Embryonic facial prominence (tissue), 1 donor: Measurements from ENCODE around the gene BLM.

Experiments
- DNase-seq: peaks from one replicate; pipeline ENCODE4 v3.0.0-alpha.2; 2016; ENCODE audit errors: extremely low spot score

BLM gene

GRCh38 chr15:90691982-90692773, 25.0 kb upstream of the BLM start:
- no peak for DNase-seq

- DNase-seq: no peak
Measured at GRCh38 chr15:90694987-90695386, 22.2 kb upstream of the BLM start.

- DNase-seq: no peak
Measured at GRCh38 chr15:90697175-90697574, 20.0 kb upstream of the BLM start.

DNA sequence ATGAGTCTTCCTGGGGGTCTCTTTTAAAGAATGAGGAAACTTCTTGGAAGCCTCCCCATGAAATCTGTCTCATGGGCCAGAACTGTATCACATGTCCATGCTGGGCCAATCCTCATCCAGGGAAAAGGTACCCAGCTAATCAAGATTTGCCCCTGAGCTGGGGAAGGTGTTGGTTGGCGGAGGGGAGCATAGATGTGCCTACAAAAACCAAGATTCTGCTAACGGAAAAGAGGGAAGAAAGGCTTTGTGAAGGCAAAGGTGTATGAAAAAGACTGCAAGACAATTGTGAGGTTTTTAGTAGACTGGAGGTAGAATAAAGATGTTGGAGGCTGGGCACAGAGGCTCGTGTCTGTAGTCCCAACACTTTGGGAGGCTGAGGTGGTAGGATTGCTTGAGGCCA, 18.5 kb upstream of the BLM start:
- no peak for DNase-seq

DNA sequence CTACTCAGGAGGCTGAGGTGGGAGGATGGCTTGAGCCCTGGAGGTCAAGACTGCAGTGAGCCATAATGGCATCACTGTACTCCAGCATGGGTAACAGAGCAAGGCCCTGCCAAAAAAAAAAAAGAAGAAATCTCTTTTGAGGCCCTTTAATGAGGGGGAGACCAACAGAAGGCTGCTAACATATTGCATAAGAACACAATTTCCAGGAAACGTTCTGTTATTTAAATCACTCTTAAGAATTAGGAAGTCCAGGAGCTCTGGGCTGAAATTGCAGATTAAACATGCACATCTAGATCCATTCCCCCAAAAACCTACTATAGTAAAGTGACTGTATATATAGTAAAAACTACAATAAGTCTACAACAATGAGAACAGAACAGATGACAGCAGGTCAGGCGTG, 16.1 kb upstream of the BLM start:
- no peak for DNase-seq

- no peak for DNase-seq
Measured at GRCh38 chr15:90701880-90702630, 15.1 kb upstream of the BLM start.

DNA sequence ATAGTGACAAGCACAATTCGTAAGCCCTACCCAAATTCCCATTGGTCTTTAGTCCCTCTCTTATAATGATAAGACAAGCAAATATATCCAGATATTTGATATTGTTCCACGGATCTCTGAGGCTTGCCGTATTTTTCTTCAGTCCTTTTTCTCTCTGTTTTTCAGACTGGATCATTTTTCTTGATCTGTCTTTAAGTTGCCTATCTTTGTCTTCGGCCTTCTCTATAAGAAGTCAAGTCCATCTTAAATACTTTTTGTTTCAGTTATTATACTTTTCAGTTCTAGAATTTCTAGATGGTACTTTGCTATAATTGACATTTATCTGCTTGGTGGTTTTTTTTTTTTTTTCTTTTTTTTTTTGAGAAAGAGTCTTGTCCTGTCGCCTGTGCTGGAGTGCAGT, 13.7 kb upstream of the BLM start:
- DNase-seq: no peak

DNA sequence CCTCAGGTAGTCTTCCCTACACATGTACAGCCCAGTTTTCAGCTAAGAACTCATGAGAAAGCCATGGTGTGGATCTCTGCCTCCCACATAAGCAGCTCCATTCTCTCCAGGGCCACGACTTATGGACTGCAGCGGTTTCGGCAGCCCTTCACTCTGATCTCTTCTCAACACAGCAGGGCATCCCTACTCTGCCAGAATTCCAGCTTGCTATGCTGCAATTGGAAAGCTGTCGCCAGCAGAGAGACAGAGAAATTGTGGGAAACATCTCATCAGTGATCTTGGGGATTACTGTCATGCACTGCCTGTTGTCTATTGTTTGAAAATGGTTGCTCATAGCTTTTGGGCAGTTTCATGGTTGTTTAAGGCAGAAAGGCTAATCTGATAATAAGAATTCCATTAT, 11.9 kb upstream of the BLM start:
- no peak for DNase-seq

GRCh38 chr15:90706394-90707327, 10.5 kb upstream of the BLM start:
- DNase-seq: no peak

- no peak for DNase-seq
Measured at GRCh38 chr15:90707489-90707888, 9.7 kb upstream of the BLM start.

DNA sequence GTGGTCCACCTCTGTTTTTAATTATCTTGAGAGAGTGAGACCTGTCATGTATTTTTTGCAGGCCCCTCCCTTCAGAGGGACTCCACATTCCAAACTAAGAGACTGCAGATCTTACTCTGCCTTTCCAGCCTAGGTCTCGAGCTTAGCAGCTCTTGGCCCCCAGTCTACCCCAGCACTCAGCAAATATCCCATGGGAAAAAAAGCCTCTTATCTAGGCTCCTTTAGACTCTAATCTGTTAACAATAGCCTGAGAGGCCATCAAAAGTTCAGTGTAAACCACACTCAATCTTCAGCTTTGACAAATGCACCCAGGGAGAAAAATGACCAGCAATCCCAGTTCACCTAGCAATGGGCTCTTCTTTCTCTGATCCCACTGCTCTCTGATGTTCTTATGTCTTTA, 8.6 kb upstream of the BLM start:
- no peak for DNase-seq

DNA sequence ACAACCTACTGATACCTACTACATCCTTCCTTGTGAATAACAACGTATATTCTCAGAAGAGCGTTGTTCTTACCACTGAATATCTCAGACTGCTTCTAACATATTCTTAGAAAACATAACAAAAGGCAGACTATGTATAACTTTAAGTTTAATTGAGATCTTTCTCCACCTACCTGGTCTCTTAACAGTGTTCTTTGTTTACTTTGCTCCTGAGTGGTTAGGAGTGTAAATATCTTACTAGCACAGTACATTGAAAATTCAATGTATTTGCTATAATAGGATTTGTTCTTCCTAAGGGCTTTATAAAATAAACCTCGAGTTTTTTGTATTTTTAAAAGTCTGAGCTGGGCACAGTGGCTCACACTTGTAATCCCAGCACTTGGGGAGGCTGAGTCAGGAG, 7.9 kb upstream of the BLM start:
- DNase-seq: no peak

DNA sequence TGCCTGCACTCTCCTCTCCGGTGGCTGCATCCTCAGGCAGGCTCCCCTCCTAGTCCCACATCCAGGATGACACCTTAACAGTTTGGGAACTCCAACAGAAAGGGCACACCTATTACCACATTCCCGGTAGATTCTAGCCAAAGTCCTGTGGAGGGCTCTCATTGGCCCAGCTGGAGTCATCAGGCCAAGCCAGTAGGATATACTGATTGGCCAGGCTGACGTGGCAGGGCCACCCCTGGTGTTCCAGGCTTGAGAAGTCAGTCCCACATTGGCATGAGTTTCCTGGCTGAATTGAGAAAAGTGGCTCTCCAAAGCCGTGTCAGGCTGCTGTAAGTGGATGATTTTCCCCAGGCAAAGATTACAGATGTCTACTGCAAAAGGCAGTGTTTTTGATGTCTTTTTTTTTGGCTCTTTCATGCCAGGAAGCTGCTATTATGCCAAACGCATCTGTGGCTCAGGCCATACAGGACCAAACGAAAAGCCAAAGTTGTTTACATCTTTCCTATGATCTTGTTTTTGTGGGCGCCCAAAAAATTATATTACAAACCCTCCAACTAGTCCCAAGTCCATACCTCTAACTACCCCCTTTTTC, 6.6 kb upstream of the BLM start:
- no peak for DNase-seq

GRCh38 chr15:90711418-90711824, 5.7 kb upstream of the BLM start:
- no peak for DNase-seq

DNA sequence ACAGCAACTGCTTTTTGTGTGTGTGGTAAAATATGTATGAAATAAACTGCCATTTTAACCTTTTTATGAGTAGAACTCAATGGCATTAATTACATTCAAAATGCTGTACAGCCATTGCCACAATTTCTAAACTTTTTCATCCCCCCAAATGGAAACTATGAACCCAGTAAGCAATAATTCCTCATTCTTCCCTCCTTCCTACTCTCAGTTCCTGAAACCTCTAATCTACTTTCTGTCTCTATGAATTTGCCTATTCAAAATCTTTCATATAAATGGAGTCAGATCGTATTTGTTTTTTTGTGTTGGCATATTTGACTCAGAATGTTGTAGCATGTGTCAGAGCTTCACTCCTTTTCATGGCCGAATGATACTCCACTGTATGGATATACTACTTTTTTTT, 5.3 kb upstream of the BLM start:
- no peak for DNase-seq

- DNase-seq: no peak
Measured at GRCh38 chr15:90713081-90713480, 4.1 kb upstream of the BLM start.

GRCh38 chr15:90716317-90716975, 700 bp upstream of the BLM start:
- no peak for DNase-seq

- DNase-seq: no peak
Measured at GRCh38 chr15:90718232-90718631, 1.1 kb downstream of the BLM start.

GRCh38 chr15:90720131-90720530, 3.0 kb downstream of the BLM start:
- DNase-seq: no peak

DNA sequence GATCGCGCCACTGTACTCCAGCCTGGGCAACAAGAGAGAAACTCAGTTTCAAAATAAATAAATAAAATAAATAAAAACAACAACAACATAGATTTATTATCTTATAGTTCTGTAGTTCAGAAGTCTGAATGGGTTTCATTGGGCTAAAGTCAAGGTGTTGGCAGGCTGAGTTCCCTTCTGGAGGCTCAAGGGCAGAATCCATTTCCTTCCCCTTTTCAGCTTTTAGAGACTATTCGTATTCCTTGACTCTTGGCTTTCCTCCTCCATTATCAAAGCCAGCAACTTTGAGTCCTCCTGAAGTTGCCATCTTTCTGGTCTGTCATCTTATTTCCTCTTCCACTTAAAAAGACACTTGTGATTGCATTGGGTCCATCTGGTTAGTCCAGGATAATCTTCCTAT, 12.1 kb downstream of the BLM start:
- DNase-seq: no peak

GRCh38 chr15:90730290-90730689, 13.1 kb downstream of the BLM start:
- no peak for DNase-seq
